Putamen (tissue), 1 donor: ENCODE results near the gene AP3S2.

Experiments
- DNase-seq: peaks from one replicate; pipeline ENCODE4 v3.0.0-alpha.2; 2016; ENCODE audit warnings: low spot score

Gene AP3S2

GRCh38 chr15:89814112-89814742, 79.6 kb downstream of the AP3S2 start:
- no peak for DNase-seq

- DNase-seq = no peak
These were observed 80.2 kb downstream of the AP3S2 start for GRCh38 chr15:89813381-89814111.

GRCh38 chr15:89812847-89813320, 80.9 kb downstream of the AP3S2 start:
- DNase-seq = no peak

GRCh38 chr15:89812011-89812846, 81.6 kb downstream of the AP3S2 start:
- no peak for DNase-seq

GRCh38 chr15:89810837-89811236, 83.0 kb downstream of the AP3S2 start:
- no peak for DNase-seq

GRCh38 chr15:89809787-89810148, 84.0 kb downstream of the AP3S2 start:
- no peak for DNase-seq

- DNase-seq = no peak
These were observed 84.6 kb downstream of the AP3S2 start for GRCh38 chr15:89809093-89809786.

GRCh38 chr15:89808160-89808870, 85.5 kb downstream of the AP3S2 start:
- DNase-seq = no peak

- DNase-seq = no peak
These were observed 86.1 kb downstream of the AP3S2 start for GRCh38 chr15:89807689-89808088.

- no peak for DNase-seq
These were observed 86.9 kb downstream of the AP3S2 start for GRCh38 chr15:89806559-89807550.

- DNase-seq = no peak
These were observed 87.6 kb downstream of the AP3S2 start for GRCh38 chr15:89806210-89806558.

- DNase-seq = no peak
These were observed 88.3 kb downstream of the AP3S2 start for GRCh38 chr15:89805241-89806209.

GRCh38 chr15:89803941-89804800, 89.6 kb downstream of the AP3S2 start:
- DNase-seq = no peak

GRCh38 chr15:89802986-89803824, 90.6 kb downstream of the AP3S2 start:
- DNase-seq = no peak

- no peak for DNase-seq
These were observed 91.4 kb downstream of the AP3S2 start for GRCh38 chr15:89802231-89802928.

- DNase-seq = no peak
These were observed 92.2 kb downstream of the AP3S2 start for GRCh38 chr15:89801471-89802195.
